ENCODE measurements around the gene NCOA1. TPM values are rescaled to one million over a fixed set of nuclear protein-coding genes. Genes with fewer than 3 reads are reported as not detected.

The NCOA1 gene
- total RNA-seq, 5 donors from 2014 or later (not counting 1 experiment from before 2014, with no cell fraction given) = 34.7 to 55.5 (median 37.6) TPM

DNA sequence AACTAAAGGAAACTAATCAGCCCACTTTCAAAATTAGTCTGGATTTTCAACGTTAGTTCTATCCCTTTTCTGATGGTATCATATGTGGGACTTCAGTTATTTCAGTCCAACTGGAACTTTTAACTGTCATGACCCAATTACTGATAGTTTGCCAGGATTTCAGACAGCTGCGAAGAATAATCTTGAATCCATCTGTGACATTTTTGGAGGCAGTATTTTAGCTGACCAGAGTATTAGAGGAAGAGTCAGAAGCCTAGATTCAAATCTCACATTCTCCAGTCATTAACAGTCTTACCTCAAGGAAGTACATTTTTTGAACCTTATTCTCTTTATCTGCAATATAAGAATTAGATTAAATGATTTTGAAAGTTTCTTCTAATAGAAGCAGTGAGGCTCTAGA, 220.8 kb downstream of the NCOA1 start:
- peaks cover 4 to 46% of the 10 kb centered on the region in 2 donors for H3K36me3 ChIP-seq (ENCODE audit: control insufficient read depth in 2 of 2, extremely low read depth in 1 of 2, insufficient read depth in 1 of 2, low read length in 1 of 2)
- POLR2A ChIA-PET = no interaction called here
- DNase-seq (no peak), ATAC-seq (replicated peaks in 1 of 4) (no peak)
- no CpG with 5 or more reads among the region's 2 CpGs for WGBS (ENCODE audit: insufficient coverage)
- H3K27me3 Mint-ChIP-seq = no peaks in the 10 kb centered on the region
- H3K27me3 ChIP-seq (replicated peaks in 1 of 2; ENCODE audit: control insufficient read depth in 2 of 2, extremely low read depth in 1 of 2, insufficient read depth in 2 of 2, low read length in 1 of 2) = no peaks in the 10 kb centered on the region
- no peak overlapping the region for H3K4me3 ChIP-seq (ENCODE audit: control insufficient read depth in 1 of 2, extremely low read depth in 1 of 2, low read length in 1 of 2)
- H3K4me3 Mint-ChIP-seq = no peak overlapping the region
- no peaks in the 10 kb centered on the region for H3K9me3 ChIP-seq
- H3K36me3 Mint-ChIP-seq = peaks cover 64% of the 10 kb centered on the region
- H3K27ac Mint-ChIP-seq = no peak overlapping the region
- no peak overlapping the region for H3K27ac ChIP-seq (ENCODE audit: low read length)
- CTCF ChIA-PET = no interaction called here
- H3K4me1 Mint-ChIP-seq = no peaks in the 10 kb centered on the region
- H3K4me1 ChIP-seq (ENCODE audit: control insufficient read depth in 1 of 2, extremely low read depth in 1 of 2, insufficient read depth in 2 of 2, low read length in 2 of 2) = no peaks in the 10 kb centered on the region
- H3K9me3 Mint-ChIP-seq = no peaks in the 10 kb centered on the region

- H3K9me3 Mint-ChIP-seq = no peaks in the 10 kb centered on the region
- H3K4me3 ChIP-seq (ENCODE audit: control insufficient read depth in 1 of 2, extremely low read depth in 1 of 2, low read length in 1 of 2) = no peak overlapping the region
- no peaks in the 10 kb centered on the region for H3K4me1 Mint-ChIP-seq
- CTCF ChIA-PET = no interaction called here
- WGBS (ENCODE audit: insufficient coverage) = no CpG with 5 or more reads among the region's 1 CpG
- no peaks in the 10 kb centered on the region for H3K27me3 Mint-ChIP-seq
- H3K9me3 ChIP-seq = no peaks in the 10 kb centered on the region
- no peak overlapping the region for H3K4me3 Mint-ChIP-seq
- peak overlapping the region in 1 of 2 donors; percentile 39 for H3K27ac Mint-ChIP-seq
- H3K27me3 ChIP-seq (replicated peaks in 1 of 2; ENCODE audit: control insufficient read depth in 2 of 2, extremely low read depth in 1 of 2, insufficient read depth in 2 of 2, low read length in 1 of 2) = no peaks in the 10 kb centered on the region
- ATAC-seq (replicated peaks in 1 of 4) (no peak), DNase-seq (no peak)
- peaks cover 4 to 44% of the 10 kb centered on the region in 2 donors for H3K36me3 ChIP-seq (ENCODE audit: control insufficient read depth in 2 of 2, extremely low read depth in 1 of 2, insufficient read depth in 1 of 2, low read length in 1 of 2)
- H3K27ac ChIP-seq (ENCODE audit: low read length) = no peak overlapping the region
- POLR2A ChIA-PET = no interaction called here
- peaks cover 64% of the 10 kb centered on the region for H3K36me3 Mint-ChIP-seq
- H3K4me1 ChIP-seq (ENCODE audit: control insufficient read depth in 1 of 2, extremely low read depth in 1 of 2, insufficient read depth in 2 of 2, low read length in 2 of 2) = no peaks in the 10 kb centered on the region
Measured at GRCh38 chr2:24712296-24712695, 221.2 kb downstream of the NCOA1 start.

- ATAC-seq (replicated peaks in 1 of 4) (no peak), DNase-seq (no peak)
- POLR2A ChIA-PET = no interaction called here
- Mint-ChIP-seq H3K4me3 (no peak overlapping the region), H3K9me3 (no peaks in the 10 kb centered on the region), H3K27ac (peak overlapping the region in 1 of 2 donors; percentile 16), H3K36me3 (peaks cover 50% of the 10 kb centered on the region), H3K4me1 (no peaks in the 10 kb centered on the region), H3K27me3 (no peaks in the 10 kb centered on the region)
- Histone ChIP-seq H3K36me3 (ENCODE audit: control insufficient read depth in 2 of 2, extremely low read depth in 1 of 2, insufficient read depth in 1 of 2, low read length in 1 of 2) (peaks cover 0 to 15% of the 10 kb centered on the region in 2 donors), H3K4me1 (ENCODE audit: control insufficient read depth in 1 of 2, extremely low read depth in 1 of 2, insufficient read depth in 2 of 2, low read length in 2 of 2) (no peaks in the 10 kb centered on the region), H3K27ac (ENCODE audit: low read length) (no peak overlapping the region), H3K9me3 (no peaks in the 10 kb centered on the region), H3K4me3 (ENCODE audit: control insufficient read depth in 1 of 2, extremely low read depth in 1 of 2, low read length in 1 of 2) (no peak overlapping the region), H3K27me3 (replicated peaks in 1 of 2; ENCODE audit: control insufficient read depth in 2 of 2, extremely low read depth in 1 of 2, insufficient read depth in 2 of 2, low read length in 1 of 2) (no peaks in the 10 kb centered on the region)
- 100% methylated on average over 2 of the region's 2 CpGs for whole genome bisulfite sequencing (ENCODE audit: insufficient coverage)
- CTCF ChIA-PET = no interaction called here
Measured at GRCh38 chr2:24717263-24717951, 226.4 kb downstream of the NCOA1 start.

GRCh38 chr2:24720310-24720709, 229.3 kb downstream of the NCOA1 start:
- H3K36me3 Mint-ChIP-seq = peaks cover 32% of the 10 kb centered on the region
- CTCF ChIA-PET = no interaction called here

GRCh38 chr2:24721470-24721869, 230.4 kb downstream of the NCOA1 start:
- no peaks in the 10 kb centered on the region for H3K27me3 Mint-ChIP-seq
- POLR2A ChIA-PET = no interaction called here
- peaks cover 0 to 2% (median 0%) of the 10 kb centered on the region in 3 donors for H3K4me1 Mint-ChIP-seq
- Histone ChIP-seq H3K27me3 (replicated peaks in 1 of 2; ENCODE audit: control insufficient read depth in 2 of 2, extremely low read depth in 1 of 2, insufficient read depth in 2 of 2, low read length in 1 of 2) (no peaks in the 10 kb centered on the region), H3K36me3 (ENCODE audit: control insufficient read depth in 2 of 2, extremely low read depth in 1 of 2, insufficient read depth in 1 of 2, low read length in 1 of 2) (peaks cover 0 to 5% of the 10 kb centered on the region in 2 donors), H3K4me1 (ENCODE audit: control insufficient read depth in 1 of 2, extremely low read depth in 1 of 2, insufficient read depth in 2 of 2, low read length in 2 of 2) (no peaks in the 10 kb centered on the region), H3K9me3 (no peaks in the 10 kb centered on the region), H3K27ac (ENCODE audit: low read length) (no peak overlapping the region), H3K4me3 (ENCODE audit: control insufficient read depth in 1 of 2, extremely low read depth in 1 of 2, low read length in 1 of 2) (no peak overlapping the region)
- H3K27ac Mint-ChIP-seq = no peak overlapping the region
- DNase-seq (no peak), ATAC-seq (replicated peaks in 1 of 4) (no peak)
- no peak overlapping the region for H3K4me3 Mint-ChIP-seq
- no peaks in the 10 kb centered on the region for H3K9me3 Mint-ChIP-seq
- H3K36me3 Mint-ChIP-seq = peaks cover 30% of the 10 kb centered on the region
- CTCF ChIA-PET = no interaction called here

More at GRCh38 chr2:24720310-24720709, 229.3 kb downstream of the NCOA1 start:
- peaks cover 0 to 2% (median 0%) of the 10 kb centered on the region in 3 donors for H3K4me1 Mint-ChIP-seq
- no peak overlapping the region for H3K27ac Mint-ChIP-seq
- Histone ChIP-seq H3K27me3 (replicated peaks in 1 of 2; ENCODE audit: control insufficient read depth in 2 of 2, extremely low read depth in 1 of 2, insufficient read depth in 2 of 2, low read length in 1 of 2) (no peaks in the 10 kb centered on the region), H3K4me1 (ENCODE audit: control insufficient read depth in 1 of 2, extremely low read depth in 1 of 2, insufficient read depth in 2 of 2, low read length in 2 of 2) (no peaks in the 10 kb centered on the region), H3K4me3 (ENCODE audit: control insufficient read depth in 1 of 2, extremely low read depth in 1 of 2, low read length in 1 of 2) (no peak overlapping the region), H3K36me3 (ENCODE audit: control insufficient read depth in 2 of 2, extremely low read depth in 1 of 2, insufficient read depth in 1 of 2, low read length in 1 of 2) (peaks cover 0 to 5% of the 10 kb centered on the region in 2 donors), H3K27ac (ENCODE audit: low read length) (no peak overlapping the region), H3K9me3 (no peaks in the 10 kb centered on the region)
- POLR2A ChIA-PET = interaction anchor here in 1 of 2 donors (0.5 kb wide), 1 partner anchor 48 kb away, joined by 3 read pairs; no protein-coding TSS in a partner anchor
- DNase-seq (no peak), ATAC-seq (replicated peaks in 1 of 4) (no peak)
- H3K4me3 Mint-ChIP-seq = no peak overlapping the region
- no peaks in the 10 kb centered on the region for H3K9me3 Mint-ChIP-seq
- H3K27me3 Mint-ChIP-seq = no peaks in the 10 kb centered on the region
- WGBS (ENCODE audit: insufficient coverage) = 79% methylated on average over 2 of the region's 3 CpGs

DNA sequence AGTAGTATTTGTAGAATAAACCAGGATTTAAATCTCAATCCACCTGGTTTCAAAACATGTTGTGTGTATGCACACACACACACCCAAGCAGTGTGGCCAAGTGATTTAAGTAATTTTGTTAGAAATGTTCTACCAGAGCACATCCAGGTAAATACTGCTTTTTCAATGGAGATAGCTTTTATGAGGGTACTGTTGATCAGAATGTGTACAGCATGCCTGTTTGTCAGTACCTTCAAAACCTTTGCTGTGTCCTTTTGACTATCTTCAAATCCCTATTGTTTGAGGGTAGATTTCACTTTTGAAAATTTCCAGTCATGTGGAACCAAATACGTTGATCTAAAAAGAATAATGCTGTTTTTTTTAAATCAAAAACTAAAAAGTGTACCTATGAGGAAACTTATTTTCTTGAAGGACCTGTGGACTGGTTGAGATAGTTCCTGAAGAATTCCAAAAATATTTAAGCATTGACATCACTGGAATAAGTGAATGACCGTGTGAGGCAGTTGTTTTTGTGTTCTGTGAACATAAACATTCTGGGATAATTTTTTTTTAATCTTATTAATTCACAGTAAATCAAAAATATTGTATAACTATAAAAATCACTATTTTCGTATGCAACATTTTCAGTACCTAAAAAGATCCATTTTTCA, 231.2 kb downstream of the NCOA1 start:
- H3K9me3 Mint-ChIP-seq = no peaks in the 10 kb centered on the region
- H3K36me3 Mint-ChIP-seq = peaks cover 22% of the 10 kb centered on the region
- POLR2A ChIA-PET = no interaction called here
- no peak overlapping the region for H3K27ac ChIP-seq (ENCODE audit: low read length)
- DNase-seq = no peak
- H3K4me1 ChIP-seq (ENCODE audit: control insufficient read depth in 1 of 2, extremely low read depth in 1 of 2, insufficient read depth in 2 of 2, low read length in 2 of 2) = no peaks in the 10 kb centered on the region
- H3K27ac Mint-ChIP-seq = no peak overlapping the region
- WGBS (ENCODE audit: insufficient coverage) = 100% methylated on average over 1 of the region's 3 CpGs
- H3K27me3 Mint-ChIP-seq = no peaks in the 10 kb centered on the region
- H3K4me1 Mint-ChIP-seq = peaks cover 0 to 2% (median 0%) of the 10 kb centered on the region in 3 donors
- CTCF ChIA-PET = no interaction called here
- H3K36me3 ChIP-seq (ENCODE audit: control insufficient read depth in 2 of 2, extremely low read depth in 1 of 2, insufficient read depth in 1 of 2, low read length in 1 of 2) = peaks cover 0 to 8% of the 10 kb centered on the region in 2 donors
- H3K9me3 ChIP-seq = no peaks in the 10 kb centered on the region
- no peaks in the 10 kb centered on the region for H3K27me3 ChIP-seq (replicated peaks in 1 of 2; ENCODE audit: control insufficient read depth in 2 of 2, extremely low read depth in 1 of 2, insufficient read depth in 2 of 2, low read length in 1 of 2)
- no peak overlapping the region for H3K4me3 Mint-ChIP-seq
- H3K4me3 ChIP-seq (ENCODE audit: control insufficient read depth in 1 of 2, extremely low read depth in 1 of 2, low read length in 1 of 2) = no peak overlapping the region
- no peak for ATAC-seq (replicated peaks in 1 of 4)
